SK-N-SH treated with all-trans-retinoic acid at 6 μM for 48 hours (cell line): Measurements from ENCODE around the gene COL4A5.

Source experiments
- ATAC-seq: fragments of 200-7000 bp; cut with Tn5 transposase; 3 replicates; pipeline ENCODE4 v1.9.1; 2020; ENCODE audit warnings: mild to moderate bottlenecking, moderate library complexity
- ARNTL ChIP-seq: fragments of 450-650 bp; formaldehyde crosslinking; IDR thresholded peaks from 2 replicates; pipeline ENCODE4 v1.5.0; 2020; ENCODE audit warnings: low read depth, mild to moderate bottlenecking, moderate library complexity, borderline replicate concordance
- BACH2 ChIP-seq: fragments of 250-450 bp; sonication (Bioruptor Pico); IDR thresholded peaks from 2 replicates; pipeline ENCODE4 v1.9.0; 2021; ENCODE audit warnings: mild to moderate bottlenecking, borderline replicate concordance
- CSDC2 ChIP-seq: fragments of 250-450 bp; sonication (Bioruptor Pico); IDR thresholded peaks from 2 replicates; pipeline ENCODE4 v1.5.0; 2020; ENCODE audit warnings: mild to moderate bottlenecking, moderate library complexity
- ESRRG ChIP-seq: fragments of 250-450 bp; sonication (Bioruptor Pico); IDR thresholded peaks from 2 replicates; pipeline ENCODE4 v1.6.1; 2021; ENCODE audit warnings: mild to moderate bottlenecking
- GLIS3 ChIP-seq: fragments of 250-450 bp; sonication (Bioruptor Pico); IDR thresholded peaks from 2 replicates; pipeline ENCODE4 v1.5.0; 2020; ENCODE audit warnings: mild to moderate bottlenecking, moderate library complexity
- ISL1 ChIP-seq: fragments of 250-450 bp; sonication (Bioruptor Pico); IDR thresholded peaks from 2 replicates; pipeline ENCODE4 v2.1.2; 2022; ENCODE audit warnings: mild to moderate bottlenecking, moderate library complexity
- OSR1 ChIP-seq: fragments of 250-450 bp; sonication (Bioruptor Pico); IDR thresholded peaks from 2 replicates; pipeline ENCODE4 v1.8.0; 2022; ENCODE audit warnings: moderate library complexity, mild to moderate bottlenecking, inconsistent platforms
- PPARA ChIP-seq: fragments of 250-450 bp; sonication (Bioruptor Pico); IDR thresholded peaks from 2 replicates; pipeline ENCODE4 v1.5.0; 2020; ENCODE audit warnings: mild to moderate bottlenecking, borderline replicate concordance
- RARB ChIP-seq: fragments of 250-450 bp; sonication (Bioruptor Pico); IDR thresholded peaks from 2 replicates; pipeline ENCODE4 v1.8.0; 2021; ENCODE audit warnings: mild to moderate bottlenecking, moderate library complexity
- SNAI2 ChIP-seq: fragments of 250-450 bp; sonication (Bioruptor Pico); IDR thresholded peaks from 2 replicates; pipeline ENCODE4 v1.5.0; 2020; ENCODE audit warnings: mild to moderate bottlenecking, moderate library complexity
- TCF4 ChIP-seq: fragments of 250-450 bp; sonication (Bioruptor Pico); IDR thresholded peaks from 2 replicates; pipeline ENCODE4 v1.8.0; 2021; ENCODE audit warnings: mild to moderate bottlenecking, moderate library complexity, borderline replicate concordance
- TOX ChIP-seq: fragments of 250-450 bp; sonication (Bioruptor Pico); IDR thresholded peaks from 2 replicates; pipeline ENCODE4 v1.8.0; 2021; ENCODE audit warnings: mild to moderate bottlenecking, moderate library complexity, borderline replicate concordance
- ZC3H10 ChIP-seq: fragments of 250-450 bp; sonication (Bioruptor Pico); IDR thresholded peaks from 2 replicates; pipeline ENCODE4 v1.5.1; 2021; ENCODE audit warnings: mild to moderate bottlenecking, moderate library complexity
- ZFP3 ChIP-seq: fragments of 250-450 bp; sonication (Bioruptor Pico); IDR thresholded peaks from 2 replicates; pipeline ENCODE4 v1.5.0; 2020; ENCODE audit warnings: mild to moderate bottlenecking, moderate library complexity
- ZFP30 ChIP-seq: fragments of 450-650 bp; formaldehyde crosslinking; IDR thresholded peaks from 2 replicates; pipeline ENCODE4 v1.5.0; 2022; ENCODE audit warnings: mild to moderate bottlenecking, moderate library complexity
- ZNF565 ChIP-seq: fragments of 450-650 bp; formaldehyde crosslinking; conservative IDR thresholded peaks from 2 replicates; pipeline ENCODE4 v1.5.0; 2020; ENCODE audit warnings: low read depth, mild to moderate bottlenecking, moderate library complexity
- ZNF70 ChIP-seq: fragments of 450-650 bp; formaldehyde crosslinking; IDR thresholded peaks from 2 replicates; pipeline ENCODE4 v1.5.0; 2020; ENCODE audit warnings: mild to moderate bottlenecking, moderate library complexity
- ZNF8 ChIP-seq: fragments of 450-650 bp; formaldehyde crosslinking; IDR thresholded peaks from 2 replicates; pipeline ENCODE4 v1.5.0; 2020; ENCODE audit warnings: mild to moderate bottlenecking, moderate library complexity
- TF ChIP-seq, protein P1 (sequence below): fragments of 250-450 bp; sonication (Bioruptor Pico); IDR thresholded peaks from 2 replicates; pipeline ENCODE4 v1.5.1; 2021; ENCODE audit warnings: mild to moderate bottlenecking, moderate library complexity
- TF ChIP-seq, protein P2 (sequence below): fragments of 250-450 bp; sonication (Bioruptor Pico); IDR thresholded peaks from 2 replicates; pipeline ENCODE4 v1.5.0; 2020; ENCODE audit warnings: mild to moderate bottlenecking, moderate library complexity
- TF ChIP-seq, protein P3 (sequence below): fragments of 250-450 bp; sonication (Bioruptor Pico); IDR thresholded peaks from 2 replicates; pipeline ENCODE4 v1.8.0; 2020; ENCODE audit warnings: mild to moderate bottlenecking, moderate library complexity, borderline replicate concordance
- TF ChIP-seq, protein P4 (sequence below): fragments of 250-450 bp; sonication (Bioruptor Pico); IDR thresholded peaks from 2 replicates; pipeline ENCODE4 v1.5.1; 2020; ENCODE audit warnings: low read depth, mild to moderate bottlenecking, moderate library complexity

The COL4A5 gene

DNA sequence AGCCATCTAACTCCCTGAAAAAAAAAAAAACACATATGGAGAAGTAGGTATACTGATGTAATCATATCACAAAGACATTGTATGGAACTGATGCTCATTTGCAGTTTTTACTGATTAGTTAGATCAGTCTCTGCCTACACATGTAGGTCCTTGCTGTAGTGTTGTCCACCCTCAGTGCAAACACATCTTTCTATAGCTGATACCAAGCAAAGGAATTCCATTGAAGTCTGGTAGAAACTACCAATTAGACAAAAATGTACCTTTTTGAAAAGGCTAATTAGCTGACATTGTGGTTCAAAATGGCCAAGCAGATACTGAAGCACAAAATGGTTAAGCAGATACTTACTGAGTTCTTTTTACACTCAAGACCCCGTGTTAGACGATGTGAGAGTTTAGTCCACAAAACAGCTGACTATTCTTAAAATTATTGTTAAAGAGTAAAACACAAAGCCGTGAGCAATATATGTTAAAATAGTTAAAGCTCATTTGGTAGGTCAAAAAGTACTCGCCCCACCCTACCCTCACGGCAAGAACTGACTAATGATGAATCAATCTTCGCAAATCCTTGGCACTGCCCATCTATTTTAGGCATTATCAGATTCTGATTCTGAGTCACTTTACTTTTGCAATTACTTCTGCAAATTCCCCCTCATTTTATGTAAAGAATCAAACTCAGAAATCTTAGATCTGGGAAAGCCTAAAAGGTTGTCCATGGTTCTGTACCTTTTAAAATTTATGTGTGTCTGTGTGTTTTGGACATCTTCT, 41.8 kb upstream of the COL4A5 start:
- no peak for ATAC-seq
- TF ChIP-seq OSR1 (CRISPR knock-in tag), result no peak
- TF ChIP-seq, protein P1, sequence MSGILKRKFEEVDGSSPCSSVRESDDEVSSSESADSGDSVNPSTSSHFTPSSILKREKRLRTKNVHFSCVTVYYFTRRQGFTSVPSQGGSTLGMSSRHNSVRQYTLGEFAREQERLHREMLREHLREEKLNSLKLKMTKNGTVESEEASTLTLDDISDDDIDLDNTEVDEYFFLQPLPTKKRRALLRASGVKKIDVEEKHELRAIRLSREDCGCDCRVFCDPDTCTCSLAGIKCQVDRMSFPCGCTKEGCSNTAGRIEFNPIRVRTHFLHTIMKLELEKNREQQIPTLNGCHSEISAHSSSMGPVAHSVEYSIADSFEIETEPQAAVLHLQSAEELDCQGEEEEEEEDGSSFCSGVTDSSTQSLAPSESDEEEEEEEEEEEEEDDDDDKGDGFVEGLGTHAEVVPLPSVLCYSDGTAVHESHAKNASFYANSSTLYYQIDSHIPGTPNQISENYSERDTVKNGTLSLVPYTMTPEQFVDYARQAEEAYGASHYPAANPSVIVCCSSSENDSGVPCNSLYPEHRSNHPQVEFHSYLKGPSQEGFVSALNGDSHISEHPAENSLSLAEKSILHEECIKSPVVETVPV, result no peak
- no peak for TF ChIP-seq TOX
- no peak for TF ChIP-seq PPARA (CRISPR knock-in tag)
- no peak for TF ChIP-seq ESRRG
- no peak for TF ChIP-seq GLIS3 (CRISPR knock-in tag)
- TF ChIP-seq, protein P2, sequence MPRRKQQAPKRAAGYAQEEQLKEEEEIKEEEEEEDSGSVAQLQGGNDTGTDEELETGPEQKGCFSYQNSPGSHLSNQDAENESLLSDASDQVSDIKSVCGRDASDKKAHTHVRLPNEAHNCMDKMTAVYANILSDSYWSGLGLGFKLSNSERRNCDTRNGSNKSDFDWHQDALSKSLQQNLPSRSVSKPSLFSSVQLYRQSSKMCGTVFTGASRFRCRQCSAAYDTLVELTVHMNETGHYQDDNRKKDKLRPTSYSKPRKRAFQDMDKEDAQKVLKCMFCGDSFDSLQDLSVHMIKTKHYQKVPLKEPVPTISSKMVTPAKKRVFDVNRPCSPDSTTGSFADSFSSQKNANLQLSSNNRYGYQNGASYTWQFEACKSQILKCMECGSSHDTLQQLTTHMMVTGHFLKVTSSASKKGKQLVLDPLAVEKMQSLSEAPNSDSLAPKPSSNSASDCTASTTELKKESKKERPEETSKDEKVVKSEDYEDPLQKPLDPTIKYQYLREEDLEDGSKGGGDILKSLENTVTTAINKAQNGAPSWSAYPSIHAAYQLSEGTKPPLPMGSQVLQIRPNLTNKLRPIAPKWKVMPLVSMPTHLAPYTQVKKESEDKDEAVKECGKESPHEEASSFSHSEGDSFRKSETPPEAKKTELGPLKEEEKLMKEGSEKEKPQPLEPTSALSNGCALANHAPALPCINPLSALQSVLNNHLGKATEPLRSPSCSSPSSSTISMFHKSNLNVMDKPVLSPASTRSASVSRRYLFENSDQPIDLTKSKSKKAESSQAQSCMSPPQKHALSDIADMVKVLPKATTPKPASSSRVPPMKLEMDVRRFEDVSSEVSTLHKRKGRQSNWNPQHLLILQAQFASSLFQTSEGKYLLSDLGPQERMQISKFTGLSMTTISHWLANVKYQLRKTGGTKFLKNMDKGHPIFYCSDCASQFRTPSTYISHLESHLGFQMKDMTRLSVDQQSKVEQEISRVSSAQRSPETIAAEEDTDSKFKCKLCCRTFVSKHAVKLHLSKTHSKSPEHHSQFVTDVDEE, result no peak
- TF ChIP-seq ARNTL (CRISPR knock-in tag), result no peak
- TF ChIP-seq ZFP3, result no peak
- TF ChIP-seq BACH2 (CRISPR knock-in tag), result no peak
- TF ChIP-seq CSDC2 (CRISPR knock-in tag), result no peak
- TF ChIP-seq ZC3H10 (CRISPR knock-in tag), result no peak
- no peak for TF ChIP-seq SNAI2 (CRISPR knock-in tag)
- TF ChIP-seq ISL1 (CRISPR knock-in tag), result no peak
- TF ChIP-seq, protein P3, sequence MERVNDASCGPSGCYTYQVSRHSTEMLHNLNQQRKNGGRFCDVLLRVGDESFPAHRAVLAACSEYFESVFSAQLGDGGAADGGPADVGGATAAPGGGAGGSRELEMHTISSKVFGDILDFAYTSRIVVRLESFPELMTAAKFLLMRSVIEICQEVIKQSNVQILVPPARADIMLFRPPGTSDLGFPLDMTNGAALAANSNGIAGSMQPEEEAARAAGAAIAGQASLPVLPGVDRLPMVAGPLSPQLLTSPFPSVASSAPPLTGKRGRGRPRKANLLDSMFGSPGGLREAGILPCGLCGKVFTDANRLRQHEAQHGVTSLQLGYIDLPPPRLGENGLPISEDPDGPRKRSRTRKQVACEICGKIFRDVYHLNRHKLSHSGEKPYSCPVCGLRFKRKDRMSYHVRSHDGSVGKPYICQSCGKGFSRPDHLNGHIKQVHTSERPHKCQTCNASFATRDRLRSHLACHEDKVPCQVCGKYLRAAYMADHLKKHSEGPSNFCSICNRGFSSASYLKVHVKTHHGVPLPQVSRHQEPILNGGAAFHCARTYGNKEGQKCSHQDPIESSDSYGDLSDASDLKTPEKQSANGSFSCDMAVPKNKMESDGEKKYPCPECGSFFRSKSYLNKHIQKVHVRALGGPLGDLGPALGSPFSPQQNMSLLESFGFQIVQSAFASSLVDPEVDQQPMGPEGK (CRISPR knock-in tag), result no peak
- TF ChIP-seq, protein P4, sequence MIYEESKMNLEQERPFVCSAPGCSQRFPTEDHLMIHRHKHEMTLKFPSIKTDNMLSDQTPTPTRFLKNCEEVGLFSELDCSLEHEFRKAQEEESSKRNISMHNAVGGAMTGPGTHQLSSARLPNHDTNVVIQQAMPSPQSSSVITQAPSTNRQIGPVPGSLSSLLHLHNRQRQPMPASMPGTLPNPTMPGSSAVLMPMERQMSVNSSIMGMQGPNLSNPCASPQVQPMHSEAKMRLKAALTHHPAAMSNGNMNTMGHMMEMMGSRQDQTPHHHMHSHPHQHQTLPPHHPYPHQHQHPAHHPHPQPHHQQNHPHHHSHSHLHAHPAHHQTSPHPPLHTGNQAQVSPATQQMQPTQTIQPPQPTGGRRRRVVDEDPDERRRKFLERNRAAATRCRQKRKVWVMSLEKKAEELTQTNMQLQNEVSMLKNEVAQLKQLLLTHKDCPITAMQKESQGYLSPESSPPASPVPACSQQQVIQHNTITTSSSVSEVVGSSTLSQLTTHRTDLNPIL (CRISPR knock-in tag), result no peak
- no peak for TF ChIP-seq ZFP30 (CRISPR knock-in tag)
- TF ChIP-seq ZNF565 (CRISPR knock-in tag), result no peak
- no peak for TF ChIP-seq TCF4 (CRISPR knock-in tag)

DNA sequence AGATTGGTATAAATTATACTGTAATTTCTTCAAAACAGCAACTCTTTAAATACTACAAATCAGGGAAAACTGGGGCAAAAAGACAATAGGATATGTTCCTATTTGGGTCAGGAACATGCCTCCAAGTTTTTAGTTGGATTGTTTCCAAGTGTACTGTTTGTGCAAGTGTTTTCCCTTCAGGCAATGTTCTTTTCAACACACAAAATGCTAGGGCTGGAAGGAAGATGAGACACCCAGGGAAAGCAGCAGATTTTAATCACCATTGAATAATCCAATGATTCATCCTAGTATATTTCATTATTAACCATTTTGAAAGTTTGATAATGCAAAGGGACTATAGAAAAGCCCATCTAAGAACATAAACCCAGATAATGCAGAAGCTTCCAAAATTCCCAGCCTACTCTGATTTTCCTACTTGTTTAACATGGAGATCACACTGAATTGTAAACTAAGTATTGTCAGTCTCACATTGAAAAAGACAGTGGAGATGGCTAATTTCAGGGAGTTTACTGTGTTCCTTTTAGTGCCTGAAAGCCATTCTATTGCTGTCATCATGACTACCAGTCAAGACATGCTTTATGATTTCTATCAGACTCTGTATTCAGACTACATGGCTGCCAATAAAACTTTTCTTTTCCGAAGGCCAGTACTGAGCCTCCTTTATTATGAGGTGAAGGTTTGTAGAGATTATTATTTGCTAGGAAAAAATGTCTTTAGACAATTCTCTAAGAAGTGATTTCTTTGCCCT, 40.0 kb upstream of the COL4A5 start:
- no peak for TF ChIP-seq ISL1 (CRISPR knock-in tag)
- TF ChIP-seq ZNF8, result no peak
- TF ChIP-seq ZC3H10 (CRISPR knock-in tag), result no peak
- TF ChIP-seq ZNF565 (CRISPR knock-in tag), result no peak
- TF ChIP-seq ZFP30 (CRISPR knock-in tag), result no peak
- TF ChIP-seq ZFP3, result no peak
- TF ChIP-seq ARNTL (CRISPR knock-in tag), result no peak
- no peak for TF ChIP-seq ZNF70 (CRISPR knock-in tag)
- TF ChIP-seq BACH2 (CRISPR knock-in tag), result no peak
- TF ChIP-seq, protein P2, result no peak
- no peak for TF ChIP-seq ESRRG
- TF ChIP-seq, protein P3 (CRISPR knock-in tag), result no peak
- no peak for TF ChIP-seq TOX
- TF ChIP-seq, protein P4 (CRISPR knock-in tag), result no peak
- no peak for TF ChIP-seq OSR1 (CRISPR knock-in tag)
- no peak for TF ChIP-seq RARB (CRISPR knock-in tag)
- no peak for TF ChIP-seq TCF4 (CRISPR knock-in tag)
- no peak for ATAC-seq
